Measurements from ENCODE around the gene ZNF780A.

The ZNF780A gene

GRCh38 chr19:40090241-40091204 is at the start of gene ZNF780A (continued):
- TF ChIP-seq SCRT1 (tag by site-specific recombination; IDR thresholded peaks at IDR 0.05; ENCODE audit: borderline replicate concordance) (peak; percentile 79; the same call in 1 of the 2 replicates), ZNF610 (tag by site-specific recombination; IDR thresholded peaks at IDR 0.05; ENCODE audit: borderline replicate concordance) (peak; percentile 8; the same call in 1 of the 2 replicates), ZNF513 (tag by site-specific recombination; IDR thresholded peaks at IDR 0.05) (no peak)

- no peaks in the 10 kb centered on the region for H3K4me1 ChIP-seq (ENCODE audit: control insufficient read depth, insufficient read depth, low read length)
- no peaks in the 10 kb centered on the region; a peak in 1 of 3 replicates for H3K36me3 ChIP-seq (ENCODE audit: control insufficient read depth in 2 of 2, insufficient read depth in 1 of 2, low read length in 2 of 2)
- CTCF ChIA-PET, result interaction anchor here (0.6 to 3.7 kb wide), 81 partner anchors 8 to 1458 kb away, joined by 3 to 55 read pairs (median 4); partner anchors contain the start of genes MAP3K10, RAB4B, SERTAD1 and TTC9B
- peaks cover 7% of the 10 kb centered on the region for H3K9me3 ChIP-seq (ENCODE audit: control insufficient read depth, insufficient read depth, low read depth, low read length)
- POLR2A ChIA-PET, result no interaction called here
- no peak overlapping the region for H3K27ac ChIP-seq (ENCODE audit: extremely low read depth, low read depth, low read length)
- H3K4me3 ChIP-seq (ENCODE audit: low read depth, low read length), result no peak overlapping the region
- TF ChIP-seq KLF17 (tag by site-specific recombination; IDR thresholded peaks at IDR 0.05), result 0 out of 2 replicates have a peak, but pooled peaks have one; percentile 10
- TF ChIP-seq ZNF2 (tag by site-specific recombination; IDR thresholded peaks at IDR 0.05), result peak; percentile 59; the same call in 1 of the 2 replicates
- TF ChIP-seq ZNF394 (tag by site-specific recombination; IDR thresholded peaks at IDR 0.05; ENCODE audit: borderline replicate concordance), result no peak
- TF ChIP-seq PATZ1 (tag by site-specific recombination; IDR thresholded peaks at IDR 0.05), result 0 out of 2 replicates have a peak, but pooled peaks have one; percentile 8
- TF ChIP-seq ZNF335 (tag by site-specific recombination; conservative IDR thresholded peaks at IDR 0.05), result peak; percentile 66
- TF ChIP-seq ZSCAN4 (tag by site-specific recombination; IDR thresholded peaks at IDR 0.05), result peak; percentile 94
- TF ChIP-seq ZNF654 (tag by site-specific recombination; IDR thresholded peaks at IDR 0.05; ENCODE audit: low read depth), result peak; percentile 100
- TF ChIP-seq ZBTB11 (tag by site-specific recombination; conservative IDR thresholded peaks at IDR 0.05; ENCODE audit: low read depth), result no peak
- no peak for TF ChIP-seq ZNF555 (tag by site-specific recombination; conservative IDR thresholded peaks at IDR 0.05)
- no peak for TF ChIP-seq BCL6B (tag by site-specific recombination; IDR thresholded peaks at IDR 0.05)
- TF ChIP-seq ZBTB17 (tag by site-specific recombination; IDR thresholded peaks at IDR 0.05), result peak; percentile 78
- peak; percentile 62; the same call in 1 of the 2 replicates for TF ChIP-seq ZBTB44 (tag by site-specific recombination; IDR thresholded peaks at IDR 0.05)
- TF ChIP-seq SP7 (tag by site-specific recombination; IDR thresholded peaks at IDR 0.05), result peak; percentile 57
- TF ChIP-seq ZNF664 (tag by site-specific recombination; IDR thresholded peaks at IDR 0.05), result no peak
- peak; percentile 93 for TF ChIP-seq PRDM1 (tag by site-specific recombination; IDR thresholded peaks at IDR 0.05)
Observed at GRCh38 chr19:40139533-40140287, 49.0 kb upstream of the ZNF780A start.

Measured in HEK293 (cell line).